CD4-positive, alpha-beta T cell treated with Interleukin-15 for 4 hours (primary cell): Measurements from ENCODE around the gene SLC47A2.
"Not testable (repeated sequence)": the region's sequence is repeated elsewhere in the genome, so short reads cannot be mapped to it uniquely, and the experiment has no call there.

Experiments used
- DNase-seq: peaks from one replicate; pipeline ENCODE4 v3.0.0-alpha.2; 2020; ENCODE audit warnings: low spot score

The SLC47A2 gene, protein sequence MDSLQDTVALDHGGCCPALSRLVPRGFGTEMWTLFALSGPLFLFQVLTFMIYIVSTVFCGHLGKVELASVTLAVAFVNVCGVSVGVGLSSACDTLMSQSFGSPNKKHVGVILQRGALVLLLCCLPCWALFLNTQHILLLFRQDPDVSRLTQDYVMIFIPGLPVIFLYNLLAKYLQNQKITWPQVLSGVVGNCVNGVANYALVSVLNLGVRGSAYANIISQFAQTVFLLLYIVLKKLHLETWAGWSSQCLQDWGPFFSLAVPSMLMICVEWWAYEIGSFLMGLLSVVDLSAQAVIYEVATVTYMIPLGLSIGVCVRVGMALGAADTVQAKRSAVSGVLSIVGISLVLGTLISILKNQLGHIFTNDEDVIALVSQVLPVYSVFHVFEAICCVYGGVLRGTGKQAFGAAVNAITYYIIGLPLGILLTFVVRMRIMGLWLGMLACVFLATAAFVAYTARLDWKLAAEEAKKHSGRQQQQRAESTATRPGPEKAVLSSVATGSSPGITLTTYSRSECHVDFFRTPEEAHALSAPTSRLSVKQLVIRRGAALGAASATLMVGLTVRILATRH

DNA sequence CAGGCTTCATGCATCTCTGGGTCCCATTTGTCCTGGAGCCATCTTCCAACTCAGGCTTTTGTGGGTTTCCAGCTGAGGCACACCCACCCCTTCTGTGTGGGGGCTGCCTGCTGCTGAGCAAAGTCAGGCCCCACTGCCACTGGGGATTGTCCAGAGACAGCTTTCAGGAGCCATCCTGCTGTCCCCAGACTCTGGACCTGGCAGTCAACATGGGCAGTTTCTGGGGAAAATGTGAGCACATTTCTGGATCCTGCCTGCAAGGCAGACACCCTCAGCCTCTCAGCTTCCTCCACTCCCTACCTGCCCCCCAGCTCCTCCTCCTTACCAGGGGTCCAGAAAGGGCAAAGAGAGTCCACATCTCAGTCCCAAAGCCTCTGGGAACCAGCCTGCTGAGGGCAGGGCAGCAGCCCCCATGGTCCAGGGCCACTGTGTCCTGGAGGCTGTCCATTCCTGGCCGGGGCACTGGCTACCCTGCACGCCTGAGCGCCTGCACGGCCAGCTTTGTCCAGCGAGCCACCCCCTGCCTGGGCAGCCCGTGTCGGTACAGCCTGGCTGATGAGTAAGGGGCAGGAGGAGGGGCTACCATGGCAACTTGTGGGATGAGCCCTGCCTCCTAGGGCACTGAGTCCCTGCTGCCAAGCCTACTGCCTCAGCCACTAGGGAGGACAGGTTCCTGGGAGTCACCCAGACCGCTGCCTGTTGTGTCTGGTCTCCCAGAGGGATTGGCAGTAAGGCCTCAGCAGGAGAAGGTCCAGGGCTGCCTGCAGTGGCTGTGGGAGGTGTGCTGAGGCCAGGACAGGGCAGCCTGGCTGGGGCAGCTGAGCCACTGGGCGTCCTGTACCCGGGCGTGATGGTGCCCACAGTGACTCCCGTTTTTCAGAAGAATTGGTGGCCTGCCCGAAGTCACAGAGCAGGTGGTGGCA lies at the start of gene SLC47A2:
Gene SLC47A2, minus strand, starts transcription at position 477 of the 923 bp plus-strand sequence. Its CDS starts 29 bp downstream, at position 448.
- no peak for DNase-seq

GRCh38 chr17:19766016-19766415 lies 49.6 kb upstream of the SLC47A2 start:
- DNase-seq: no peak

- not testable (repeated sequence) for DNase-seq
Observed at GRCh38 chr17:19763991-19764390, 47.6 kb upstream of the SLC47A2 start.

- DNase-seq: no peak
Observed at GRCh38 chr17:19763416-19763815, 47.0 kb upstream of the SLC47A2 start.

DNA sequence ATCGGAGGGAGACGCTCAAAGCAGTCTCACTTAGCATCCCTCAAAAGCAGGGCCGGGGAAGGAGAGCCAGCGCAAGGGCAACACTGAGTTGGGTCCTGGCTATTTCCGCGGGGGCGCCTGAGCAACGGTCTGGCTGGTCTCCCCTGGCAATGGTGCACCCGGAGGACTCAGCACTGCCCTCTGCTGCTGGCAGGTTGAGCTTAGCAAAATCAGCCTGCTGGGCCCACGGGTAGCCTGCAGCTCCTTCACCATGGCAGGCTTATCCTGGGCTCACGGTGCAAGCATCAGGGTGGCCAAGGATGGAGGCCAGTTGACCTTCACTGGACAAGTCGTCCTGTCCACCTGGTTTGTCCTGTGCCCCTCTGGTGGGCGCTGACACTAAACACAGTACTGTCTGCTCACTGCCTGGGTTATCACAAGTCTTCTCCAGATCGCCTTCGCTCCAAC lies 46.2 kb upstream of the SLC47A2 start:
- peak; percentile 54 for DNase-seq

GRCh38 chr17:19760746-19761145 lies 44.4 kb upstream of the SLC47A2 start:
- DNase-seq: no peak

- no peak for DNase-seq
Observed at GRCh38 chr17:19759568-19760549, 43.5 kb upstream of the SLC47A2 start.

DNA sequence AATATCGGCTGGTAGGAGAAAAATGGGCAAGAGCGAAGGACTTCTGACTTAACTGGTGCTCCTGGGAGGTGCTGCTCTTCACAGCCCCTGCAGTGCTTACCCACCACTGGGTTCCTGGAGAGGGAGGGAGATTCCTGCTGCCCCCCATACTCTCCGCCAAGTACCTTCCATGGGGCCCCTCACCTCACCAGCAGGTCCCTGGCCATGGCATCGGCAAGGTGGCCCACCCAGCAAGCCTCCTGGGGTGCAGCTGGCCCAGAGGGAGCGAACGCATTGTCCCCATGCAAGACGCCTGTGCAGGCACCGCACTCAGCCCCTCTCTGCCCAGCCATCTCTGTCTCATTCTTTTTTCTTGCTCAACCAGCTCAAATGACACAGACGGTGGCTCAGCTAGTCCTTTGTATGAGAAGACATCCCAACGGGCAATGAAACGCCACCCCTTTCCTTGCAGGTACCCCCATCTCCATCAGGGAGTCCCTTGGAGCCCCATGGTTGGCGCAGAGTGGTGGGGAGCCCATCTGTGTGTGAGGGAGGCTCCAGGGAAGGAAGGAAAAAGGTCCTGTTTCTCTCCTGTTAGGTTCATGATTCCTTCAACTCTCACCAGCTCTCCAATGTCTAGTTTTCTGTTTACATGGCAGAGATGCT lies 41.3 kb upstream of the SLC47A2 start:
- DNase-seq: no peak

GRCh38 chr17:19756546-19756945 lies 40.2 kb upstream of the SLC47A2 start:
- no peak for DNase-seq

DNA sequence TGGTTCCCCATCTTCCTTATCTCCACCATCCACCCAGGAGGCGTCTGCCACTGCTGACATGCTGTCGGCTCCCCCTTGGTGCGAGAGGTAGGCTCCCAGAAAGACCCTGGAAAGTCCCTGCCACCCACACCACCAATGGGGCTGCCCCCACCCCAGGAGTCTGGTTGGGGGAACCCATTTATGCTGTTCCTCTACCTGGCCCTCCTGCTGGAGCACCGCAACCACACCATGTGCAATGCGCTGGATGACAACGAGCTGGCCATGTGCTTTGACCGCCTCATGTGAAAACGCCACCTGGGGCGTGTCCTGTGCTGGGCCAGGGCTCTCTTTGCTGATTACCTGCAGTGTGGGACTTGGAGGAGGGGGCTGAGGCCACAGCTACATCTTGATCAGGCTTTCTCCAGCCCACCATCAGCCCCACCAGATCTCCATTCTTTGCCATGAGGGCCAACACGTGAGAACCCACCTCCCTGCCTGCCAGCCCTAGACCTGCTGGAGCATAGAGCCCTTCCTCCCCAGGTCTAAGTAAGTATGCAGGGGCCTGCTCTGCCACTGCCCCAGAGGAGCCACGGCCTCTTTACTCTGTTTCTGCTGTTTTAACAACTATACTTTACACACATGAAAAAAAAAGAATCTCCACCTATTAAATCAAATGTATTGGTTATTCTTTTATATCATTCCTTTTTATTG lies 39.6 kb upstream of the SLC47A2 start:
- no peak for DNase-seq

DNA sequence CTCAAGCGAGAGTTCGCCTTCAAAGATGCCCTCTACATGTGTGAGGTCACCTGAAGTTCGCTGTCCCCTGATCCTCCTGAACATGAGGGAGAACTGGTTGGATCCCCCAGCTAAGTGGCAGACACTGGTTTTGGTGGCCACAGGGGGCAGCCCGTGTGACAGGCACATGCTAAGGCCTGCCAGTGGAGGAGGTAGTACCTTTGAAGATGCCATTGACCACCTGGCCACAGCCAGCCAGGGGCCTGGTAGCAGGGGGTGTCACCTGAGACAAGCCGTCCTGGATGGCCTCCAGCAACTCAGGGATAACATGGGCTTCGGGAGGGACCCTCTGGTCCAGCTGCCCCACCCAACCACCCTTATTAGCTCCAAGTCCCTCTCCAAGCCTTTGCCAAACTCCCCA lies 39.0 kb upstream of the SLC47A2 start:
- no peak for DNase-seq

DNA sequence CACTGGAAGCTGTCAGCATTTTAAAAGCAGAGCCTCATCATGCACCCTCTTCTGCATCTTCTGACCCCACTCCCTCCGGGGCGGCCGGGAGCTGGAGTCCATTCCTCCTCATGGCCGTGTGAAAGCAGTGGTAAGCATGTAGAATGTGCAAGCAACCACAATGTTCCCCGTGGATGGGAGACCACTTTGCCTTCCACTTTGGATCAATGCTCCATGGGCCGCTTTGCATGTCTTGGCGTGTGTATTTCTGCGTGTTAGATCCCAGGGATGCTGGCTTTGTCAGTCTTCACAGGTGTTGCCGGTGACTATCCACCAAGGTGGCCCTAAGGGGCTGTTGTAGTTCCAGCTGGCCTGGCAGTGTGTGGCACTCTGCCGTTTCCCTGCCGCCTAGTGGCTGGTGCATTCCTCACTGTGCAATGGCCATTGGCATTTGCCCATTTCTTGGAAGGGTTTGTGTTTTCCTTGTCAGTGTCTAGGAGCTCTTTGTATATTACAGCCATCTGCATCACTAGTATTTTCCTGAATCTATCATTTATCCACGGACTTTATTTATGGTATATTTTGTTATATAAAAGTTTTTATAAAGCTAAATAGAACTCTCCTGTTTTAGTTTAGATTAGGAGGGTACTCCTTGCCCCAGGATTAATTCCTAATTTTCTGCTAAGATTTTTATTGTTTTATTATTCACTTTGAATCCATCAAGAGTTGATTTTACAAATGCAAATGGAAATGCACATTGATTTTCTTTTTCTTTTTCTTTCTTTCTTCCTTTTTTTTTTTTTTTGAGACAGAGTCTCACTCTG lies 37.5 kb upstream of the SLC47A2 start:
- DNase-seq: no peak

DNA sequence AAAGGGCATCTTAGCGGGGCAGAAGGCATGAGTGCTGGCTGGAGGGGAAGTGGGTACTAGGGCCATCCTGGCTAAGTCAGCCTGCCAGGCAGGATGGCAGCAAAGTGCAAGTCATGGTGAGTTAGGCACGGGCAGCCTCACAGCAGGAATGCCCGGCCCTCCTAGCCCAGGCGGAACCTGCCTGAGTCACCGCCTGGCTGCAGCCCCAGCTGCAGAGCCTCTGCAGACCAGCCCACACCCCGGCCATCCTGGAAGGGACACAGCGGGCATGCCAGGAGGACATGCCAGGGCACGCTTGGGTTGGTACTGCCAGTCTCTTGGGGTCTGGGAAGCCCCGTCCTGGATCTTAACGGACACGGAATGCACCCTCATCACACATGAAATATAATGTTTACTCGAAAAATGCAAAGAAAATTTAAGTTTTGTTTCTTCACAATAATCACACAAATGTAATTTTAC lies 36.7 kb upstream of the SLC47A2 start:
- DNase-seq: no peak

GRCh38 chr17:19752216-19753050 lies 36.0 kb upstream of the SLC47A2 start:
- DNase-seq: no peak

GRCh38 chr17:19750835-19751234 lies 34.5 kb upstream of the SLC47A2 start:
- DNase-seq: no peak

DNA sequence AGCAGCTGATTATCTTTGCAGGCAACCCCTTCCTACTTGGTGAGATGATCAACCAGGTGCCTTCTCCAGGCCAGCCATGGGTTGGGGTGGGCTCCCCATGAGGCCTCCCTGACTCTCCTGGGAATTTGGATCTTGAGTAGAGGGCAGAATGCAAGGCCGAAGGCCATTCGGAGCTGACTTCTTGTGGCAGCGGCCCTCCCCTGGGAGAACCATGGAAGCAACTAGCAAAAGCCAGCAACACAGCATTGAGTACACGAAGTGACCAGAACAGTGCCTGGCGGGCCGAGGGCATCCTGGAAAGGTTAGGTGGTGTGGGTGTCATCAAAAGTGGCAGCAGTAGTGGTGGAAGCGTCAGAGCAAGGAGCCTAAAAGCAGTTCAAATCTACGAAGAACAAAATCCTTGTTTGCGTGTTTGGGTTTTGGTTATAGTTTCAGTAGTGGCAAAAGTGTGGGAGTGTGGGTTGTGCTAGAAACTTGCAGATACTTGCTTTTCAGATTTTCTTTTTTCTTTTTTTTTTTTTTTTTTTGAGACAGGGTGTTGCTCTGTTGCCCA lies 33.7 kb upstream of the SLC47A2 start:
- DNase-seq: no peak

DNA sequence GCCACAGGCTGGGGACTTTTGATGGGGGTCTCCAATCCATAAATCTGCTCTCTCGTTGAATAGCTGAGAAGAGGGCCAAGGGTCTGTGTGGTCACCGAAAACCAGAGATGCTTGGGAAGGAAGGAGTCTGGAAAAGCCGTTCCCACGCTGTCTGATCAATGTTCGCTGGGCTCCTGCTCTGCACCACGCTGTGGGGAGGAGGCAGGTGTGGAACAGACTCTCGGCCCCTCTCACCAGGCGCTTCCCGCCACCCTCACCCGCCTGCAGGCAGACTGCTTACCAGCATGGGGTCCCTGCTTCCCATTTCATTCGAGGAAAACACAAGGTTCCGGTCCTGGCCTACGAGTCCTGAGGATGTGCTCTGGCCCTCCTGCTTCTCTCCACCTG lies 32.4 kb upstream of the SLC47A2 start:
- no peak for DNase-seq
